Ovary (tissue), 9 donors: ENCODE results near the gene CDC42EP1. TPM values are rescaled to one million over a fixed set of nuclear protein-coding genes. Genes with fewer than 3 reads are reported as not detected.
"Not testable (repeated sequence)": the region's sequence is repeated elsewhere in the genome, so short reads cannot be mapped to it uniquely, and the experiment has no call there.

ENCODE experiments used
- DNase-seq, 5 donors: peaks; one replicate each; pipeline ENCODE4 v3.0.0-alpha.2; 2019 to 2020
- H3K27ac ChIP-seq, 2 donors: fragments of 200-600 bp; one replicate each; pipeline versions ENCODE4 v1.5.1 to v1.8.0; 2019 to 2022
- H3K27me3 ChIP-seq: fragments of 200-600 bp; one replicate; pipeline ENCODE4 v1.8.0; 2022
- H3K36me3 ChIP-seq: fragments of 200-600 bp; sonication (generic); one replicate; pipeline ENCODE4 v1.5.1; 2019
- H3K4me1 ChIP-seq: one replicate; pipeline ENCODE4 v1.8.1; 2013; ENCODE audit warnings: mild to moderate bottlenecking, moderate library complexity; ENCODE audit not compliant: insufficient read depth
- H3K4me3 ChIP-seq: fragments of 200-600 bp; sonication (generic); one replicate; pipeline ENCODE4 v1.5.1; 2017
- H3K9me3 ChIP-seq, 2 donors: fragments of 200-600 bp in 1 of 2; sonication (generic) in 1 of 2; one replicate each; pipeline versions ENCODE4 v1.5.1 to v1.8.1; 2013 to 2019; ENCODE audit warnings: mild to moderate bottlenecking in 1 of 2, moderate library complexity in 1 of 2
- EP300 ChIP-seq: sonication (generic); formaldehyde crosslinking; IDR thresholded peaks from one replicate; pipeline ENCODE4 v1.6.1; 2017; ENCODE audit warnings: antibody characterized with exemption
- POLR2A ChIP-seq: fragments of 450-650 bp; IDR thresholded peaks from one replicate; pipeline ENCODE4 v1.6.1; 2017; ENCODE audit warnings: antibody characterized with exemption, mild to moderate bottlenecking, moderate library complexity
- WGBS, 3 donors: extraction: QIAGEN DNeasy Blood & Tissue Kit in 1 of 3; methylation state at CpG; one replicate each; pipeline versions ENCODE4 v1.1.5 to v1.1.7; 2013 to 2017; 5-methylcytosine and 5-hydroxymethylcytosine counted together
- intact Hi-C, 4 donors: fragments of 100-400 bp; cut with DNase I; formaldehyde crosslinking; loops; one replicate each; pipeline versions ENCODE4 v1.11.0 to v1.15.1; 2022 to 2023
- polyA plus RNA-seq, 2 donors: library from polyadenylated mRNA; stranded (reverse); fragments of 200-250 nt in 1 of 2; fragments of 350-450 nt in 1 of 2; fragmentation: Illumina TruSeq in 1 of 2; extraction: RNeasy Lipid Tissue Mini Kit (QIAGEN cat#74804) in 1 of 2; gene quantifications; one replicate each; pipeline ENCODE4 v1.2.3, GENCODE V29; 2013 to 2014
- total RNA-seq, 7 donors: library from RNA; depleted of rRNA in 2 of 7; stranded (reverse); fragments of >200 nt in 2 of 7; fragmentation: NEBNext Ultra II Directional in 3 of 7; extraction: Animal tissue kit (Norgen Biotek cat#: 25700) in 3 of 7; gene quantifications; one replicate each; pipeline versions ENCODE4 v1.1.0 to v1.2.4, GENCODE V29; 2016 to 2023
- TF ChIP-seq, protein P1 (sequence below), 3 donors: fragments of 450-650 bp in 2 of 3; fragments of 200-600 bp in 1 of 3; IDR thresholded peaks; one replicate each; pipeline versions ENCODE4 v1.5.1 to v1.8.0; 2016 to 2022; ENCODE audit warnings: antibody characterized with exemption in 3 of 3, mild to moderate bottlenecking in 1 of 3
- donor health status: DM: no; HTN: no; CAD: no; lungs with moderate emphysema.
- donor health status: DM: no; HTN: no; CAD: no.
- donor health status: Bipolar disorder and iron deficiency.
- donor health status: DM: yes; HTN: yes; CAD: no.
- donor health status: DM: no; HTN: no; CAD: no.
- donor health status: DM: yes; HTN: yes; CAD: no.

Gene CDC42EP1
- total and polyA plus RNA-seq, 9 donors, result 3.4 to 125 (median 71.8) TPM

- Histone ChIP-seq H3K9me3 (no peaks in the 10 kb centered on the region), H3K4me1 (peaks cover 4% of the 10 kb centered on the region)
- 0 to 1% (median 0%) methylated on average over 47 to 82 of the region's 82 CpGs for WGBS, 3 donors
Observed at GRCh38 chr22:37608477-37609239, 48.4 kb downstream of the CDC42EP1 start, which contains the start of gene GGA1. Gene GGA1, plus strand, starts transcription at chr22:37608834. Its CDS starts 27 bp downstream, at chr22:37608861.

DNA sequence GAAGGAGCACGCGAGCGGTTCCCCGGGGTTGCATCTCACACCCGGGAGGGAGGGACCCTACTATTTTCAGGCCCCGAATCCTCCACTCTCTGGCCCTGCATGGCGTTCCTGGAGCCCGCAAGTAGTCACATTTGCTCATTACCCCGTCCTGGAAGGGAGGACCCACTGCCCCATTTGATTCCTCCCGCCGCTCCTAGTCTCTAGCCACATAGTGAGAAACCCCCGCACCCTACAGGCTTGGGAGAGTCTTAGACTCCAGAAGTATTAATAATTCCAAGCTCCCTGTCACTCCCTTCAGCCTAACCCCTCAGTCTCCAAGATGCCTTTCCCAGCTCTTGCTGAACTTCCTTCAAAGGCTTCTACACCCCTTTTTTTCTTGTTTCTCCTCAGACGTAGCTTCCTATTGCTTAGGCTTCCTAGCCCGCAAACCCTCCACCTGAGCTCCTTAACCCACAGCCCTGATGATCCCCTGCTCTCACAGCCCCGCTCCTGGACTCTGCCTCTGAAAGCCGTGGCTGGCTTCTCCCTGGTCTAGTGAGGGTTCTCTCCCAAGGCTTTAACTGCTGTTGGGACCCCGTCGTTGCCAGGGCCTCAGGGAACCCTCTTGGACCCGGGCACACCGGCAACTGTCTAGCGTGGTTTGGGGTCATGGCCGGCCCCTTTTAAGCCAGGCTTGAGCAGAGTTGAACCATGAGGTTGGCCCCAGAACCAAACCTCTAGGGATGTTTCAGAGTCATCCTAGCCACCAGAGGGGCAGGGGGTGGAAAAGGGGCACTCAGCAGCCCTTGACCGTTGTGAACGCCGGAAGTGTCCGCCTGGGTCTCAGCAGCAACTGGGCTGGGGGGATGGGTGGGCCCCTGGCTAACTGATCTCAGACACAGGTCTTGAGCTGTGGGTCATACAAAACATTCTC lies 49.2 kb downstream of the CDC42EP1 start:
- Histone ChIP-seq H3K27me3 (no peaks in the 10 kb centered on the region), H3K4me1 (peaks cover 8% of the 10 kb centered on the region), H3K4me3 (peak overlapping the region; percentile 78), H3K9me3 (no peaks in the 10 kb centered on the region), H3K27ac (peak overlapping the region; percentile 64 to 96), H3K36me3 (no peaks in the 10 kb centered on the region)
- TF ChIP-seq, protein P1, sequence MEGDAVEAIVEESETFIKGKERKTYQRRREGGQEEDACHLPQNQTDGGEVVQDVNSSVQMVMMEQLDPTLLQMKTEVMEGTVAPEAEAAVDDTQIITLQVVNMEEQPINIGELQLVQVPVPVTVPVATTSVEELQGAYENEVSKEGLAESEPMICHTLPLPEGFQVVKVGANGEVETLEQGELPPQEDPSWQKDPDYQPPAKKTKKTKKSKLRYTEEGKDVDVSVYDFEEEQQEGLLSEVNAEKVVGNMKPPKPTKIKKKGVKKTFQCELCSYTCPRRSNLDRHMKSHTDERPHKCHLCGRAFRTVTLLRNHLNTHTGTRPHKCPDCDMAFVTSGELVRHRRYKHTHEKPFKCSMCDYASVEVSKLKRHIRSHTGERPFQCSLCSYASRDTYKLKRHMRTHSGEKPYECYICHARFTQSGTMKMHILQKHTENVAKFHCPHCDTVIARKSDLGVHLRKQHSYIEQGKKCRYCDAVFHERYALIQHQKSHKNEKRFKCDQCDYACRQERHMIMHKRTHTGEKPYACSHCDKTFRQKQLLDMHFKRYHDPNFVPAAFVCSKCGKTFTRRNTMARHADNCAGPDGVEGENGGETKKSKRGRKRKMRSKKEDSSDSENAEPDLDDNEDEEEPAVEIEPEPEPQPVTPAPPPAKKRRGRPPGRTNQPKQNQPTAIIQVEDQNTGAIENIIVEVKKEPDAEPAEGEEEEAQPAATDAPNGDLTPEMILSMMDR (IDR thresholded peaks at IDR 0.05), result no peak
- no peak for TF ChIP-seq POLR2A
- TF ChIP-seq EP300, result no peak
- DNase-seq, result peak in 1 of 5 donors; percentile 50
- intact Hi-C loops, result no loop called here
- 6 to 17% (median 11%) methylated on average over 22 to 26 of the region's 26 CpGs for WGBS, 3 donors

More at GRCh38 chr22:37608477-37609239, 48.4 kb downstream of the CDC42EP1 start, which contains the start of gene GGA1:
- TF ChIP-seq, protein P1 (IDR thresholded peaks at IDR 0.05), result peak in 2 of 3 donors; percentile 6 to 25
- TF ChIP-seq POLR2A (peak; percentile 37), EP300 (peak; percentile 53)
- Histone ChIP-seq H3K36me3 (no peaks in the 10 kb centered on the region), H3K27me3 (no peaks in the 10 kb centered on the region), H3K4me3 (peak within 1 kb of the TSS; percentile 78), H3K27ac (peak within 1 kb of the TSS; percentile 64 to 96)
- intact Hi-C loops, result no loop called here
- DNase-seq, result peak; percentile 95 to 96 (median 95)

DNA sequence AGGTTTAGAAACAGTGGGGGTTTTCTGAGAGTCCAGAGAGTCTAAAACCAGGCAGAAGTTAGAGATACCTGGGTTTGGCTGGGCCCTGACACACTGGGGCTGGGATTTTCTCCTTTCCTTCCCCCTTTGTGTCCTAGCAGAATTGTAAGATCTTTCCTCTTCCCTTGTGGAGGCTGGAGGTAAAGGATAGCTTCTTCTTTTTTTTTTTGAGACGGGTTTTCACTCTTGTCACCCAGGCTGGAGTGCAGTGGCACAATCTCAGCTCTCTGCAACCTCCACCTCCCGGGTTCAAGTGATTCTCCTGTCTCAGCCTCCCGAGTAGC lies 49.8 kb downstream of the CDC42EP1 start:
- intact Hi-C loops, H3K27ac ChIP-seq, H3K9me3 ChIP-seq, H3K4me3 ChIP-seq, DNase-seq, H3K4me1 ChIP-seq, H3K36me3 ChIP-seq, H3K27me3 ChIP-seq: not testable (repeated sequence)
- WGBS, 3 donors, result 78 to 87% (median 80%) methylated on average over 3 of the region's 3 CpGs

- 84 to 86% (median 85%) methylated on average over 15 of the region's 15 CpGs for WGBS, 3 donors
- Histone ChIP-seq H3K4me3 (no peak overlapping the region), H3K36me3 (no peaks in the 10 kb centered on the region), H3K4me1 (peaks cover 8% of the 10 kb centered on the region), H3K9me3 (no peaks in the 10 kb centered on the region), H3K27ac (no peak overlapping the region), H3K27me3 (no peaks in the 10 kb centered on the region)
- intact Hi-C loops, result no loop called here
- DNase-seq, result no peak
- TF ChIP-seq, protein P1 (IDR thresholded peaks at IDR 0.05), result no peak
- TF ChIP-seq POLR2A (no peak), EP300 (no peak)
Observed at GRCh38 chr22:37610480-37611129, 50.3 kb downstream of the CDC42EP1 start.
